Activated T-helper 17 cell treated with anti-CD3 and anti-CD28 coated beads, Interleukin-2, amount 50 U/mL, for 72 hours (primary cell): ENCODE data around the gene SH3TC2. TPM values are rescaled to one million over a fixed set of nuclear protein-coding genes. Genes with fewer than 3 reads are reported as not detected.

ENCODE experiments used
- ATAC-seq: fragments of 150-1000 bp; cut with Tn5 transposase; replicated peaks from 2 replicates; pipeline ENCODE4 v1.10.0; 2021; ENCODE audit warnings: mild to moderate bottlenecking, moderate library complexity
- H3K27ac Mint-ChIP-seq: one replicate; pipeline ENCODE4 v1.8.0; 2022; ENCODE audit warnings: mixed read lengths
- H3K27me3 Mint-ChIP-seq: one replicate; pipeline ENCODE4 v1.8.0; 2022; ENCODE audit warnings: mixed read lengths
- H3K36me3 Mint-ChIP-seq: one replicate; pipeline ENCODE4 v1.8.0; 2022; ENCODE audit warnings: low read depth, mild to moderate bottlenecking, mixed read lengths
- H3K4me1 Mint-ChIP-seq: one replicate; pipeline ENCODE4 v1.8.0; 2022; ENCODE audit warnings: mixed read lengths
- H3K4me3 Mint-ChIP-seq: one replicate; pipeline ENCODE4 v1.8.0; 2022; ENCODE audit warnings: mild to moderate bottlenecking, mixed read lengths
- H3K9me3 Mint-ChIP-seq: one replicate; pipeline ENCODE4 v1.8.0; 2022; ENCODE audit warnings: mixed read lengths
- total RNA-seq, 2 donors: library from RNA; stranded (reverse); gene quantifications; one replicate each; pipeline ENCODE4 v1.2.3, GENCODE V29; 2022

The SH3TC2 gene
- total RNA-seq, 2 donors from 2014 or later, result not detected

GRCh38 chr5:149072791-149073190 lies 9.9 kb upstream of the SH3TC2 start:
- no peak overlapping the region for H3K27ac Mint-ChIP-seq
- no peak for ATAC-seq
- no peaks in the 10 kb centered on the region for H3K36me3 Mint-ChIP-seq
- no peaks in the 10 kb centered on the region for H3K4me1 Mint-ChIP-seq
- H3K4me3 Mint-ChIP-seq, result no peak overlapping the region
- H3K27me3 Mint-ChIP-seq, result peaks cover 14% of the 10 kb centered on the region
- H3K9me3 Mint-ChIP-seq, result peaks cover 9% of the 10 kb centered on the region

GRCh38 chr5:149072376-149072775 lies 9.5 kb upstream of the SH3TC2 start:
- Mint-ChIP-seq H3K27ac (no peak overlapping the region), H3K27me3 (peaks cover 14% of the 10 kb centered on the region), H3K4me1 (no peaks in the 10 kb centered on the region), H3K4me3 (no peak overlapping the region), H3K36me3 (no peaks in the 10 kb centered on the region), H3K9me3 (peaks cover 9% of the 10 kb centered on the region)
- ATAC-seq, result no peak

GRCh38 chr5:149071756-149072155 lies 8.9 kb upstream of the SH3TC2 start:
- Mint-ChIP-seq H3K9me3 (peaks cover 11% of the 10 kb centered on the region), H3K27me3 (peaks cover 14% of the 10 kb centered on the region), H3K36me3 (no peaks in the 10 kb centered on the region), H3K27ac (no peak overlapping the region), H3K4me1 (no peaks in the 10 kb centered on the region), H3K4me3 (no peak overlapping the region)
- no peak for ATAC-seq

DNA sequence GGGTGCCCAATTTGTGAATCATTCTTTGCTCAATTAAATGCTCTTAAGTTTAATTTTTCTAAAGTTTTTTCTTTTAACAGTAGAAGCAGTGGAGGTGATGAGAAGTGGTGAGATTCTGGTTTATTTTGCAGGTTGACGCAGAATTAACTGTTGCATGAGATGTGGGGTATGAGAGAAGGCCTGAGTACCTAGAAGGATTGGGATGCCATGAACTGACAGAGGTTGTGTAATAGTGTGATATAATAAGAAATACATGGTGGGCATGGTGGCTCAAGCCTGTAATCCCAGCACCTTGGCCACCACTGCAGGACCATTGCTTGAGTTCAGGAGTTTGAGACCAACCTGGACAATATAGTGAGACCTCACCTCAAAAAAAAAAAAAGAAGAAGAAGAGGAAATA lies 8.4 kb upstream of the SH3TC2 start:
- H3K4me3 Mint-ChIP-seq, result no peak overlapping the region
- no peak for ATAC-seq
- no peaks in the 10 kb centered on the region for H3K36me3 Mint-ChIP-seq
- peaks cover 16% of the 10 kb centered on the region for H3K9me3 Mint-ChIP-seq
- H3K27me3 Mint-ChIP-seq, result peaks cover 18% of the 10 kb centered on the region
- no peak overlapping the region for H3K27ac Mint-ChIP-seq
- no peaks in the 10 kb centered on the region for H3K4me1 Mint-ChIP-seq

DNA sequence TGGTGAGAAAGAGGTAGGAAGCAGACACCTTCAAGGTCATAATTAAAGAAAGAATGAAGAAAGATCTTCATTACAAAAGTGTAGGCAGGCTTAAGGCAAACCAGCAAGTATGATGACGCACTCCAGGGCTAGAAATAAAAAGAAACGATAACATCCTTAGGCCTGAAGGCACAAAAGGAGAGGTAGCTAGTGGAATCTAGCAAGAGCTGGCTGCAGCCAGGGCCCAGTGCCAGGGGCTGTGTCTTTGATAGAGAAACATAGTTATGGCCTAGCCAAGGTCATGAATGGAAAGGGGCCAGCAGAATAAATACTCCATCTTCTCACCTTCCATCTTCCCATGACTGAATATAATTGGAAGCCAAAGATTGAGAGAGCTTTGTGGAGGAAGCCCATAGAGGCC lies 6.8 kb upstream of the SH3TC2 start:
- no peak for ATAC-seq
- Mint-ChIP-seq H3K4me1 (no peaks in the 10 kb centered on the region), H3K9me3 (peaks cover 11% of the 10 kb centered on the region), H3K4me3 (no peak overlapping the region), H3K27ac (no peak overlapping the region), H3K27me3 (peaks cover 21% of the 10 kb centered on the region), H3K36me3 (no peaks in the 10 kb centered on the region)

GRCh38 chr5:149063896-149064478 lies 1.1 kb upstream of the SH3TC2 start:
- H3K9me3 Mint-ChIP-seq, result peaks cover 6% of the 10 kb centered on the region

GRCh38 chr5:149062371-149063016 lies 368 bp downstream of the SH3TC2 start:
- Mint-ChIP-seq H3K27ac (no peak overlapping the region), H3K4me3 (no peak overlapping the region), H3K4me1 (no peaks in the 10 kb centered on the region), H3K27me3 (peaks cover 20% of the 10 kb centered on the region), H3K9me3 (peaks cover 6% of the 10 kb centered on the region), H3K36me3 (no peaks in the 10 kb centered on the region)
- no peak for ATAC-seq

More at GRCh38 chr5:149063896-149064478, 1.1 kb upstream of the SH3TC2 start:
- Mint-ChIP-seq H3K36me3 (no peaks in the 10 kb centered on the region), H3K4me3 (no peak overlapping the region), H3K4me1 (no peaks in the 10 kb centered on the region), H3K27ac (no peak overlapping the region), H3K27me3 (peaks cover 16% of the 10 kb centered on the region)
- ATAC-seq, result no peak

DNA sequence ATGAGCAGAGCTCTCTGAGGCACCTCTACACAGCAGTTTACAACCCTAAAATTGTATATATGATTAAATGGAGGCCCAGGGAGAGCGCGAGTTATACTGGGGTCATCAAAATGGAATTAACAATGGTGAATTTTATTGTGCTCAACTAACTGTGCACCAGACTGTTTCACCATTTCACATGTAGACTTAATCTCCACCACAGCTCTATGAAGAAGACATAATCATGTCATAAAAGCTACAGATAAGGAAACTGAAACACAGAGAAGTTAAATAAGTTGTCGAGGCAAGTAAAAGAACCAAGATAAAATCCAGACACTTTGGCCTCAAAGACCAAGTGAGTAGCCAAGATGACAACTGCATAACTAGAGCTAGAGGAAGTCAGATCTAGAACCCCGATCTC lies 1.5 kb downstream of the SH3TC2 start:
- peaks cover 18% of the 10 kb centered on the region for H3K27me3 Mint-ChIP-seq
- no peaks in the 10 kb centered on the region for H3K4me1 Mint-ChIP-seq
- no peak overlapping the region for H3K27ac Mint-ChIP-seq
- H3K9me3 Mint-ChIP-seq, result peaks cover 1% of the 10 kb centered on the region
- H3K4me3 Mint-ChIP-seq, result no peak overlapping the region
- H3K36me3 Mint-ChIP-seq, result no peaks in the 10 kb centered on the region
- no peak for ATAC-seq

DNA sequence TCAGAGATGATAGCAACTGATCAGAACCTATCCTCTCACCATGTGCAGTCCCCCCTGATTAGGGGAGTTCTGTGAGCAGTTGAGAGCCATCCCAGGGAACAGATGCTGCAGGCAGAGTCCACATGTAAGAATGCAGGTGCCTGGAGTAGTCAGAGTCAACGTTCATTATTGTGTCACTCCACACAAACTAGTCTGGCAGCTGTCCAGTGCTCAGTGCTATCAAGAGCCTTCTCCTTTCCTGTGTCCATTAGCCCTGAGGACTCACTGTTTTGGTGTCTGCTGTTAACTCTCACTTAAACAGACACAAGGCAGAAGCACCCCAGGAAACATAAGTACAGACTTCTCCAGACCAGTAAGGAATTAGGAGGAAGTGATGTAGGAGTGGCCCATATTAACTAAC lies 2.5 kb downstream of the SH3TC2 start:
- no peaks in the 10 kb centered on the region for H3K36me3 Mint-ChIP-seq
- H3K9me3 Mint-ChIP-seq, result no peaks in the 10 kb centered on the region
- H3K4me1 Mint-ChIP-seq, result no peaks in the 10 kb centered on the region
- peaks cover 13% of the 10 kb centered on the region for H3K27me3 Mint-ChIP-seq
- no peak overlapping the region for H3K27ac Mint-ChIP-seq
- no peak overlapping the region for H3K4me3 Mint-ChIP-seq
- ATAC-seq, result no peak

- H3K36me3 Mint-ChIP-seq, result no peaks in the 10 kb centered on the region
- ATAC-seq, result no peak
- H3K27me3 Mint-ChIP-seq, result peaks cover 13% of the 10 kb centered on the region
- no peaks in the 10 kb centered on the region for H3K9me3 Mint-ChIP-seq
- H3K4me1 Mint-ChIP-seq, result no peaks in the 10 kb centered on the region
- H3K4me3 Mint-ChIP-seq, result no peak overlapping the region
- H3K27ac Mint-ChIP-seq, result no peak overlapping the region
These were observed 6.2 kb downstream of the SH3TC2 start for GRCh38 chr5:149056616-149057165.

DNA sequence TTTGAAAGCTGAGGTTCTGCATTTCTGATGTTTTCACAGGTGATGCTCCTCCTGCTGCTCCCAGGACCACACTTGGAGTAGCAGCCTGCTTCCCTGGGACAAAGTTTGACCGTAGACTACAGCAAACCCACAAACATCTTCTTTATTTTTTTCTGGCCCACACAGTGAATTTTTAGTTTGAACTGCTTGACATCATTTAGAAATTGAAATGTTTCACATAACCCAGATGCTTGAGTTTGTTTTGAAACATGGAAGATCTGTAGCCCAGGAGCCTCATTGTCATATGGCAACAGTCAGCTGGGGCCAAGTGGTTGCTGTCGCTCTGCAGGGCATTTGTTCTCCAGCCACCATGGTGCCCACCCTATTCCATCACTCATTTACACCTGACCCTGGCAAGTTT lies 8.4 kb downstream of the SH3TC2 start:
- Mint-ChIP-seq H3K9me3 (no peaks in the 10 kb centered on the region), H3K4me1 (no peaks in the 10 kb centered on the region), H3K27me3 (peaks cover 4% of the 10 kb centered on the region), H3K4me3 (no peak overlapping the region), H3K27ac (no peak overlapping the region), H3K36me3 (no peaks in the 10 kb centered on the region)
- no peak for ATAC-seq

- no peak for ATAC-seq
- Mint-ChIP-seq H3K9me3 (no peaks in the 10 kb centered on the region), H3K27me3 (peaks cover 3% of the 10 kb centered on the region), H3K4me3 (no peak overlapping the region), H3K4me1 (no peaks in the 10 kb centered on the region), H3K27ac (no peak overlapping the region), H3K36me3 (no peaks in the 10 kb centered on the region)
These were observed 9.7 kb downstream of the SH3TC2 start for GRCh38 chr5:149053072-149053695.

DNA sequence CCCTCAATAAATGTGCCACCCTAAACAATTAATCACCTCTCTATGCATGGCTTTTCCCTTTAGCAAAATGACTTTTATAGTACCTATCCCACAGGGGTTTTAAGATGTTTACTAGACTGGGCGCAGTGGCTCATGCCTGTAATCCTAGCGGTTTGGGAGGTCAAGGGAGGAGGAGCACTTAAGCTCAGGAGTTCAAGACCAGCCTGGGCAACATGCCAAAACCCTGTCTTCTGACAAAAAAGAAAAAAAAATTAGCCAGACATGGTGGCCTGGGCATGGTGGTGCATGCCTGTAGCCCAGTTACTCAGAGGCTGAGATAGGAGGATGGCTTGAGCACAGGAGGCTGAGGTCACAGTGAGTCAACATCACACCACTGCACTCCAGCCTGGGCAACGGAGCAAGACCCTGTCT lies 13.5 kb downstream of the SH3TC2 start:
- ATAC-seq, result no peak
- Mint-ChIP-seq H3K9me3 (no peaks in the 10 kb centered on the region), H3K27me3 (peaks cover 3% of the 10 kb centered on the region), H3K36me3 (no peaks in the 10 kb centered on the region), H3K27ac (no peak overlapping the region), H3K4me1 (no peaks in the 10 kb centered on the region), H3K4me3 (no peak overlapping the region)

DNA sequence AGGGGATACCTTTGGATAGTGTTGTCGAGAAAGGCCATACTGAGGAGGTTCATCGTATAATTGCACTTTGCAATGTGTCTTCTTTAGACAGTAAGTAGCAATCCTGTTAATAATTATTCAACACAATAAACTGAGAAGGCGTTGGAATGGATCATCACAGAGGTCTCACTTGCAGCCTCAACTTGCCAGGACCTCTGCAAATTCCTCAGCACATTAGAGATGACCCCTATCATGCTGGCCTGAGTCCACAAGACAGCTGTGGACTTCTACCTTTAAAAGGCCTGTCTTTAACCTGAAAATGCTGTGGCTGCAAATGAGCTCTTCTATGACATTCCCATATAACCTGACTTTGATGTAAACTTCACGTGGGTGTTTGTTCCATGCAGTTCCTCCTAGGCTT lies 14.1 kb downstream of the SH3TC2 start:
- no peaks in the 10 kb centered on the region for H3K9me3 Mint-ChIP-seq
- peaks cover 3% of the 10 kb centered on the region for H3K27me3 Mint-ChIP-seq
- no peak overlapping the region for H3K27ac Mint-ChIP-seq
- no peak overlapping the region for H3K4me3 Mint-ChIP-seq
- H3K4me1 Mint-ChIP-seq, result no peaks in the 10 kb centered on the region
- no peaks in the 10 kb centered on the region for H3K36me3 Mint-ChIP-seq
- no peak for ATAC-seq

DNA sequence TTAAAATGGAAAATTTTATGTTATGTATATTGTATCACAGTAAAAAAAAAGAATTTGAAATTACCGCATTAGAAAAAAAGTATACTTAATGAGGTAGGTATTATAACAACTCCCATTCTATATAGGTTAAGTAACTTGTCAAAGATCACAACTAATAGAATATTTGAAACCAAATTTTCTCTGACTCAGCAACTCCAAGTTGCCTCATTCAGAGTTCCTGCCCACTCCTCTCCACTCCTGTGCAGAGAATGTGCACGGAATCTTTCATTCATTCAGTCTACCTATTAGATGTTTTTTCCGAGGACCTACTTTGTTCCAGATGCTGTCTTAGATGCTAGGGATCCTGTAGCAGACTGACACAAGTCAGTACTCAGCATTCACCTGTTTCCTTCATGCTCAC lies 15.4 kb downstream of the SH3TC2 start:
- Mint-ChIP-seq H3K36me3 (no peaks in the 10 kb centered on the region), H3K4me1 (no peaks in the 10 kb centered on the region), H3K27me3 (peaks cover 3% of the 10 kb centered on the region), H3K4me3 (no peak overlapping the region), H3K9me3 (no peaks in the 10 kb centered on the region), H3K27ac (no peak overlapping the region)
- ATAC-seq, result no peak
